Naive B cell (primary cell): ENCODE measurements around the gene GCFC2. TPM values are rescaled to one million over a fixed set of nuclear protein-coding genes. Genes with fewer than 3 reads are reported as not detected.
"Not testable (repeated sequence)": the region's sequence is repeated elsewhere in the genome, so short reads cannot be mapped to it uniquely, and the experiment has no call there.

ENCODE experiments used
- ATAC-seq, 2 donors: fragments of 150-1000 bp; cut with Tn5 transposase; 2 replicates each; pipeline ENCODE4 v1.10.0; 2021; ENCODE audit warnings: low read depth in 2 of 2, mild to moderate bottlenecking in 2 of 2, moderate library complexity in 2 of 2
- DNase-seq: peaks from one replicate; pipeline ENCODE4 v3.0.0; 2022
- H3K27ac Mint-ChIP-seq, 6 donors: one replicate each; pipeline ENCODE4 v1.8.0; 2020 to 2022; ENCODE audit warnings: mild to moderate bottlenecking in 6 of 6, mixed read lengths in 6 of 6, moderate library complexity in 5 of 6, inconsistent platforms in 2 of 6
- H3K27me3 Mint-ChIP-seq, 3 donors: one replicate each; pipeline ENCODE4 v1.8.0; 2021 to 2022; ENCODE audit warnings: mixed read lengths in 3 of 3, mild to moderate bottlenecking in 1 of 3
- H3K36me3 Mint-ChIP-seq, 2 donors: one replicate each; pipeline ENCODE4 v1.8.0; 2020 to 2022; ENCODE audit warnings: mixed read lengths in 2 of 2, inconsistent platforms in 1 of 2, mild to moderate bottlenecking in 1 of 2
- H3K4me1 Mint-ChIP-seq, 3 donors: one replicate each; pipeline ENCODE4 v1.8.0; 2020 to 2022; ENCODE audit warnings: mixed read lengths in 3 of 3, inconsistent platforms in 1 of 3, mild to moderate bottlenecking in 1 of 3, moderate library complexity in 1 of 3
- H3K4me3 Mint-ChIP-seq, 8 donors: one replicate each; pipeline ENCODE4 v1.8.0; 2020 to 2022; ENCODE audit warnings: mild to moderate bottlenecking in 8 of 8, mixed read lengths in 8 of 8, moderate library complexity in 8 of 8, inconsistent platforms in 2 of 8
- H3K9me3 Mint-ChIP-seq, 7 donors: one replicate each; pipeline ENCODE4 v1.8.0; 2020 to 2022; ENCODE audit warnings: mixed read lengths in 7 of 7, mild to moderate bottlenecking in 5 of 7, inconsistent platforms in 2 of 7, moderate library complexity in 1 of 7
- polyA plus RNA-seq, 6 donors: library from polyadenylated mRNA; unstranded; fragments of 300-500 nt; fragmentation: Illumina TruSeq; gene quantifications; one replicate each; pipeline ENCODE4 v1.2.3, GENCODE V29; 2021; ENCODE audit warnings: low read depth in 6 of 6

The GCFC2 gene
- polyA plus RNA-seq = 10 to 100 TPM; 24.6 to 37.0 (median 29.9) TPM

DNA sequence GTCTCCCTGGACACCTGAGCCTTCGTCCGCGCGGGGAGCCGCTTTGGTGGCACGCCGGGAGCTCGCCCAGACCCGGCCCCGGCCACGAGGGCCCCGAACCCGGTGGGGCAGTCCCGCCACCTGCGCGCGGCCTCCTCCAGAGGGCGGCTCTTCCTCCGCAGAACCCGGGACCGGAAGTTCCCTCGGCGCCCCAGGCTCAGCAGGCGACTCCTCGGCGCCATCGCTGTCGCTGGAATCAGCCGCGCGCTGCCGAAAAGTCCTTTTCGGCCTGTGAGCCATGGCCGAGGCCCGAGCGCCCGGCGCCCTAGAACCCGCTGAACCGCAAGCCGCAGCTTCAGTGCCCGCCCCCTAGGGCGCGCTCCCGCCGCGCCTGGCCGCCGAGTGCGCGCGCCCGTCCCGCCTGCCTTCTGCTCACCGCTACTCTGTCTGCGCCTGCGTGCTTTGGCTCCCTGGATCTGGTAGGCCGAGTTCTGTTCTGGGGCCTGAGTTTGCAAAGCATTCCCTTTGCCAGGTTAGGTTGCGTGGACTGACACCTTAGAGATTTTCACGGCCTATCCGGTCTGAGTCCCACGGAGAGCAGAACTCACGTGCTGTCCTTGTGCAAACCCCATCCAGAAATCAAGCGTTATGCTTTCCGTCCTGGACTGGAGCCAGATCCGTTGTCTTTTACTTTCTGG is at the start of gene GCFC2:
Gene GCFC2, minus strand, starts transcription at position 339 of the 677 bp plus-strand sequence. Its CDS starts 60 bp downstream, at position 279.
- Mint-ChIP-seq H3K4me3 (peak within 1 kb of the TSS; percentile 87 to 96 (median 92)), H3K4me1 (peaks cover 18 to 22% (median 20%) of the 10 kb centered on the region in 3 donors), H3K27me3 (no peaks in the 10 kb centered on the region), H3K36me3 (no peaks in the 10 kb centered on the region), H3K9me3 (peaks cover 0 to 8% (median 0%) of the 10 kb centered on the region in 7 donors), H3K27ac (peak within 1 kb of the TSS; percentile 89 to 98 (median 96))
- DNase-seq = peak; percentile 79
- peak; percentile 91 to 93 for ATAC-seq

DNA sequence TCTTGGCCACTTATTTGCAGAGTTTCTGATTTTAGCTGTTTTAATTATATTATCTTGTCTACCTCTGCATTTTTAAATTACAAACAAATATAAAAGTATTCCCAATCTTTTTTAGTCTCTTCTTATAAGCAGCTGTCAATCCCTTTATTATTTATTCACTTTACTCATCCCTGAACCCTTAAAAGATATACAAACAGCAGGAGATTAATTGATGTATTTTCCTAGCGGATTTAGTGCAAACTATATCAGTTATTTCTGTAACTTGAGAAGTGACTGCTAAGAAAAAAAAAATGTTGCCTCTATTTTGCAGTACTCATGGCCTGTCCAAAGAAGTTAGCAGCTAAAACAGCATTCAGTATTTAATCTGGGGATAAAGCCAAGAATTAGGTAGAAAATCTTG is 42.1 kb upstream of the GCFC2 start:
- Mint-ChIP-seq H3K9me3 (peaks cover 0 to 5% (median 2%) of the 10 kb centered on the region in 7 donors), H3K4me1 (no peaks in the 10 kb centered on the region), H3K36me3 (no peaks in the 10 kb centered on the region), H3K4me3 (no peak overlapping the region), H3K27ac (no peak overlapping the region), H3K27me3 (peaks cover 0 to 22% (median 12%) of the 10 kb centered on the region in 3 donors)
- ATAC-seq (no peak), DNase-seq (no peak)

DNA sequence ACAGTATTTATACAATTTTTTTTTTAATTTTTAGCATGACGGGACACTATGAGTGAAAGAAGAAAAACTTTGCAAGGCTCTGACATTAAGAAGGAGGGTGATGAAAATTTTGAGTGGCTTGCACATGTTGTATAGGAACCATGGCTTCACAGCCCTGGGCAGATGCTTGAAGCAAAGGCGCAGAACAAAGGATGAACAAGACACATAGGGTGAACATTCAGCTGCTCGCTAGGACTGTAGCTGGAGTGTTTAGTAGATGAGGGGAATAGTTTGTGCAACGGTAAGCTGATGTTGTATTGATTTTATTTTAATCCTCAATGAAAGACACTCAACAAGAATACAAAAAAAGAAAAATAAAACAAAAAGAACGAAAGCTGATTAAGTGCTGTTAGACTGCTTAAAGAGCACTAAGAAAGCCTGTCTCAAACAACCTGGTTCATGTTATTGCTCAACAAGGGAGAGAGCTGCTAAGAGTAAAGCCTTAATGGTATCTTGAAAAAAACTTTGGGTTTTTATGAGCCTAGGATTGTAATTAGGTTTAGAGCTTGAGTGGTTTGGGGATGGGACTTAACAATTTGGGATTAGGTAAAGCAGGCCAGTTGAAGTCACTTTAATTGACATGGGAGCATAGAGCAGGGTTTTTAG is 41.2 kb upstream of the GCFC2 start:
- H3K4me3 Mint-ChIP-seq = no peak overlapping the region
- no peaks in the 10 kb centered on the region for H3K36me3 Mint-ChIP-seq
- peaks cover 0 to 22% (median 12%) of the 10 kb centered on the region in 3 donors for H3K27me3 Mint-ChIP-seq
- DNase-seq (no peak), ATAC-seq (no peak)
- no peak overlapping the region for H3K27ac Mint-ChIP-seq
- peaks cover 0 to 3% (median 0%) of the 10 kb centered on the region in 7 donors for H3K9me3 Mint-ChIP-seq
- no peaks in the 10 kb centered on the region for H3K4me1 Mint-ChIP-seq

GRCh38 chr2:75751360-75751759 is 40.6 kb upstream of the GCFC2 start:
- DNase-seq (no peak), ATAC-seq (no peak)
- Mint-ChIP-seq H3K4me1 (no peaks in the 10 kb centered on the region), H3K27ac (peak overlapping the region in 1 of 6 donors; percentile 28), H3K9me3 (peaks cover 0 to 3% (median 0%) of the 10 kb centered on the region in 7 donors), H3K36me3 (no peaks in the 10 kb centered on the region), H3K27me3 (peaks cover 0 to 22% (median 12%) of the 10 kb centered on the region in 3 donors), H3K4me3 (no peak overlapping the region)

- no peak overlapping the region for H3K4me3 Mint-ChIP-seq
- DNase-seq (no peak), ATAC-seq (no peak)
- H3K9me3 Mint-ChIP-seq = peaks cover 0 to 16% (median 8%) of the 10 kb centered on the region in 7 donors
- no peaks in the 10 kb centered on the region for H3K36me3 Mint-ChIP-seq
- no peak overlapping the region for H3K27ac Mint-ChIP-seq
- no peaks in the 10 kb centered on the region for H3K4me1 Mint-ChIP-seq
- H3K27me3 Mint-ChIP-seq = peaks cover 14 to 28% (median 26%) of the 10 kb centered on the region in 3 donors
Observed at GRCh38 chr2:75737961-75738360, 27.2 kb upstream of the GCFC2 start.

- ATAC-seq = no peak
- no peak overlapping the region for H3K27ac Mint-ChIP-seq
- H3K27me3 Mint-ChIP-seq = peaks cover 26 to 37% (median 27%) of the 10 kb centered on the region in 3 donors
- peaks cover 0 to 13% (median 2%) of the 10 kb centered on the region in 7 donors for H3K9me3 Mint-ChIP-seq
- H3K4me1 Mint-ChIP-seq = no peaks in the 10 kb centered on the region
- H3K36me3 Mint-ChIP-seq = no peaks in the 10 kb centered on the region
- no peak for DNase-seq
- H3K4me3 Mint-ChIP-seq = no peak overlapping the region
Observed at GRCh38 chr2:75736276-75736675, 25.6 kb upstream of the GCFC2 start.

GRCh38 chr2:75729861-75730260 is 19.1 kb upstream of the GCFC2 start:
- H3K27ac Mint-ChIP-seq = no peak overlapping the region

DNA sequence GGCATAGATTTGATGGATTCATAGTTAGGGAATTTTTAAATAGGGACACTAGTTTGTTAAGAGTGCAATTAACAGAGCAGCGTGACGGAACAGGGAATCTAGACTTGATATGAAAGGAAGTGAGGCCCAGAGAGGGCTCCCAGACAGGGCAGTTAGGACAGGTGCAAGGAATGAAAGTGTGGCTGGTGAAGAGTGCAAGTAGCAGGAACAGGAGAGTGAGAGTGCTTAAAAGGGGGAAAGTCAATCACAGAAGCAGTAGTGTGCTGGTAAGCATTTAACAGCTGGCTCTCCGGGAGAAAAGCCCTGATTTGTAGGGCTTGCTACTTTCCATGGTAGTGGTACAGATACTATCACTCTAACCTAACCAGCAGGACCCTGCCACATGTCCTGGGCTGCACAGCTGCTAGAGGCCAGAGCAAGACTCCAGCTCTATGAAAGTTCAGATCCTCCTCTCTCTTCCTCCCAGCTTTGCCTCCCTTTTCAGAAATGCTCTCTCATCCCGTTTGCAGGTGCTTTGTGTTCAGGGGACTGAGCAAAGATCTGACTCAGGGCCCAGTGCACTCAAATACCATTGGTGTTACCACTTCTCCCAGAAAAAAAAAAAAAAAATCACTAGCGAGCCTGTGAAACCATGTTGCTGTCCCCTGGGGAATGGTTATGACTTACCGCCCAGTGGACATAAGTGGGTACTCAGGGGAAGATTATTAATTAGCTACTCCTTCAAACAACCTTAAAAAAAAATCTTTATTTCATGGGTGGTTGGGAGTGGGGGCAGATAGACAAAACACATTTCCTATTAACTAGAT is 18.1 kb upstream of the GCFC2 start:
- peaks cover 0 to 3% (median 0%) of the 10 kb centered on the region in 7 donors for H3K9me3 Mint-ChIP-seq
- no peak overlapping the region for H3K4me3 Mint-ChIP-seq
- H3K27me3 Mint-ChIP-seq = peaks cover 35 to 50% (median 41%) of the 10 kb centered on the region in 3 donors
- H3K27ac Mint-ChIP-seq = no peak overlapping the region
- ATAC-seq = no peak
- no peaks in the 10 kb centered on the region for H3K4me1 Mint-ChIP-seq
- H3K36me3 Mint-ChIP-seq = no peaks in the 10 kb centered on the region
- DNase-seq = no peak

More at GRCh38 chr2:75729861-75730260, 19.1 kb upstream of the GCFC2 start:
- H3K4me1 Mint-ChIP-seq = no peaks in the 10 kb centered on the region
- peaks cover 32 to 45% (median 38%) of the 10 kb centered on the region in 3 donors for H3K27me3 Mint-ChIP-seq
- H3K9me3 Mint-ChIP-seq = peaks cover 0 to 5% (median 0%) of the 10 kb centered on the region in 7 donors
- H3K36me3 Mint-ChIP-seq = no peaks in the 10 kb centered on the region
- DNase-seq (no peak), ATAC-seq (no peak)
- no peak overlapping the region for H3K4me3 Mint-ChIP-seq

DNA sequence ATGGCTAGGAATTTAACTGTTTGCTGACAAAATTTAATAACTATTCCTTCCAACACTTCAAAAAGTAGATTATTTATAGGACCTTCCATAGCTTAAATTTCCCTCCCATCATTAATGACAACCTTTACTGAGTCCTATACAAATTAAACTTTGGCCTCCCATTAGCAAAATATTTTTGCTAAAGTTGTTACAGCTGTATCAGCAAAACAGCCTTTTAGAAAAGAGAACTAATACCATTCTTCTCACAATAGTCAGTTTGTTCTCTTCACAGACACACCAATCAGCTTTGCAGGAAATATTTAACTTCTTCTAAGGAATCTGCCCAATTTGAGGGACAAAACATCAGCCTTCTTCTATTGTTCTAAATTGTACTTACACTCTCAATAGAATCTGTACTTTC is 12.0 kb upstream of the GCFC2 start:
- Mint-ChIP-seq H3K4me3 (no peak overlapping the region), H3K27ac (no peak overlapping the region), H3K4me1 (no peaks in the 10 kb centered on the region), H3K36me3 (no peaks in the 10 kb centered on the region), H3K9me3 (peaks cover 0 to 10% (median 0%) of the 10 kb centered on the region in 7 donors), H3K27me3 (peaks cover 32 to 38% (median 34%) of the 10 kb centered on the region in 3 donors)
- no peak for DNase-seq
- ATAC-seq = no peak

GRCh38 chr2:75720525-75720924 is 9.8 kb upstream of the GCFC2 start:
- Mint-ChIP-seq H3K36me3 (no peaks in the 10 kb centered on the region), H3K27ac (no peak overlapping the region), H3K4me3 (peak overlapping the region in 1 of 8 donors; percentile 25), H3K27me3 (peaks cover 17 to 27% (median 20%) of the 10 kb centered on the region in 3 donors), H3K9me3 (peaks cover 0 to 10% (median 0%) of the 10 kb centered on the region in 7 donors), H3K4me1 (no peaks in the 10 kb centered on the region)
- DNase-seq (no peak), ATAC-seq (no peak)

- Mint-ChIP-seq H3K27ac (no peak overlapping the region), H3K9me3 (peaks cover 0 to 10% (median 0%) of the 10 kb centered on the region in 7 donors), H3K27me3 (peaks cover 17 to 27% (median 20%) of the 10 kb centered on the region in 3 donors), H3K4me3 (peak overlapping the region in 1 of 8 donors; percentile 74), H3K36me3 (no peaks in the 10 kb centered on the region), H3K4me1 (no peaks in the 10 kb centered on the region)
- DNase-seq = no peak
- no peak for ATAC-seq
Observed at GRCh38 chr2:75719616-75720015, 8.9 kb upstream of the GCFC2 start.

DNA sequence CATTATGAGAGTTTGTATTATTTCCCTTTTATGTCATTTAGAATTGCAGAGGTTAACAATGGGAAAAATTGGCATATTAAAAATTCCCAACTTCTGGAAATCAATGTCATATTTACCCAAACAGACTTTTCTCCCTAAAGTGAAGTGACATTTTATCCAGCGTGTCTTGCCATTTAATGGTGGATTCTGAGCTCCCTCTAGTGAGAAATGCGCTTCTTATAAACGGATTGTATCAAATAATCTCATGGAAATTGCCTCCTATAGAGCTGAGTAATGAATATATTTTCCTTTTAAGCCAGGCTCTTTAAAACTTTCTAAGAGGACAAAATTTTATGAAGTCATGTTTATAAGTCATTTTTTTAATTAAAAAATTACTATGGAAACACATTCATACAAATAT is 5.7 kb upstream of the GCFC2 start:
- Mint-ChIP-seq H3K4me3 (no peak overlapping the region), H3K4me1 (no peaks in the 10 kb centered on the region), H3K27ac (no peak overlapping the region), H3K9me3 (peaks cover 0 to 18% (median 0%) of the 10 kb centered on the region in 7 donors), H3K27me3 (peaks cover 0 to 5% (median 5%) of the 10 kb centered on the region in 3 donors), H3K36me3 (no peaks in the 10 kb centered on the region)
- ATAC-seq (no peak), DNase-seq (no peak)

DNA sequence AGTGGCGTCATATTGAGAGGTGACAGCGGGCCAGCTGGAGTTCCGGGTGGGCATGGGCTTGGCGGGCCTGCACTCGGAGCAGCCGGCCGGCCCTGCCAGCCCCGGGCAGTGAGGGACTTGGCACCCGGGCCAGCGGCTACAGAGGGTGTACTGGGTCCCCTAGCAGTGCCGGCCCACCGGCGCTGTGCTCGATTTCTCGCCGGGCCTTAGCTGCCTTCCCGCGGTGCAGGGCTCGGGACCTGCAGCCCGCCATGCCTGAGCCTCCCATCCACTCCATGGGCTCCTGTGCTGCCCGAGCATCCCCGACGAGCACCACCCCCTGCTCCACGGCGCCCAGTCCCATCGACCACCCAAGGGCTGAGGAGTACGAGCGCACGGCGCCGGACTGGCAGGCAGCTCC is 875 bp upstream of the GCFC2 start:
- H3K27ac Mint-ChIP-seq = peak overlapping the region in 3 of 6 donors; percentile 89 to 96 (median 95)
- H3K9me3 Mint-ChIP-seq, ATAC-seq, DNase-seq, H3K27me3 Mint-ChIP-seq, H3K36me3 Mint-ChIP-seq: not testable (repeated sequence)
- H3K4me1 Mint-ChIP-seq = peaks cover 18 to 22% (median 20%) of the 10 kb centered on the region in 3 donors
- H3K4me3 Mint-ChIP-seq = peak overlapping the region in 6 of 8 donors; percentile 12 to 96 (median 88)
